Stimulated activated CD4-positive, alpha-beta T cell treated with anti-CD3 and anti-CD28 coated beads, TNF-alpha, amount 100 ng/mL, for 1 hour (primary cell): ENCODE measurements around the gene TMC5.
A peak's percentile ranks its signal among the peaks of the same experiment; 100 is the strongest.

ENCODE experiments used
- DNase-seq, 3 donors: peaks; one replicate each; pipeline ENCODE4 v3.0.0-alpha.2; 2020; ENCODE audit warnings: low read depth in 3 of 3, low spot score in 1 of 3

TMC5 gene

DNA sequence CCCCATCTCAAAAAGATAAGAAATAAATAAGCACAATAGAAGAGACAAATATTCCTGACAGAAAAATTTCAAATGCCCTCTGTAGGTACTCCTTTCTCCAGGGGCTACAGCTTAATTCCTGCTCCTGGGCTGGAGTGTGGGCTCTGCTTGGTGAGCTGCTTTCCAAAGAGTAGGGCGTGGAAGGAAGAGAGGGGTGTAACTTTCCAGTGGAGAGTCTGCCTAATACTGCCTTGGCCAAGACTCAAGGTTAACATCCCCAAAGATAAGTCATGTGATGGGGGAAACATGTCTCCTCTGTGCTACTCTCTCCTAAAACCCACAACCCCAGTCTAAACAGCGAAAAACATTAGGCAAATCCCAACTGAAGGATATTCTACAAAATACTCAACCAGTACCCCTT is 42.7 kb downstream of the TMC5 start:
- DNase-seq = no peak

DNA sequence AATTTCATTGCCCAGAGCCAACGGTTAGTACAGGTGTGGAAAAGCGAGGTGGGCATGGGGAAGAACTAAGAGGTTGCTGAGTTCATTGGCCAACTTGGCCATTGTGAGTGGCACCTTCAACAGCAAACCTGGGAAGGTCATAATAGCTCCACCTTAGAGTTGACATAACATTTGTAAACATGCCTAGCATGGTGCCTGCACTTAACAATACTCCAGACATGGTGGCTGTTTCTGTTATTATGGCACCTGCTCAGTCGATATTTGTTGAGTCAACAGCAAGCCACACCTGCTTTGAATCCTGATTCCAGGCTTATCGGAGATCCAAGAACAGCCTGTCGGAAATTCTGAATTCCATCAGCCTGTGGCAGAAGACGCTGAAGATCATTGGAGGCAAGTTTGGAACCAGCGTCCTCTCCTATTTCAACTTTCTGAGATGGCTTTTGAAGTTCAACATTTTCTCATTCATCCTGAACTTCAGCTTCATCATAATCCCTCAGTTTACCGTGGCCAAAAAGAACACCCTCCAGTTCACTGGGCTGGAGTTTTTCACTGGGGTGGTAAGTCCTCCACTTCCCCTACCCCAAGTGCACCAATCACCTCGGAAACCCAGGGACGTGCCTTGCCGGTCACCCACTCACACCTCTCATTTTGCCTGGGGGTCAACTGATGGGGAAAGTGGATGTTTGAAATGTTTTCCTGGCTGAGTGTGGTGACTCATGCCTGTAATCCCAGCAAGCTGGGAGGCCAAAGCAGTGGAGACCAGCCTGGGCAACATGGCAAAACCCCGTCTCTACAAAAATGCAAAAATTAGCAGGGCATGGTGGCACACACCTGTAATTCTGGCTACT is 46.0 kb downstream of the TMC5 start:
- no peak for DNase-seq

DNA sequence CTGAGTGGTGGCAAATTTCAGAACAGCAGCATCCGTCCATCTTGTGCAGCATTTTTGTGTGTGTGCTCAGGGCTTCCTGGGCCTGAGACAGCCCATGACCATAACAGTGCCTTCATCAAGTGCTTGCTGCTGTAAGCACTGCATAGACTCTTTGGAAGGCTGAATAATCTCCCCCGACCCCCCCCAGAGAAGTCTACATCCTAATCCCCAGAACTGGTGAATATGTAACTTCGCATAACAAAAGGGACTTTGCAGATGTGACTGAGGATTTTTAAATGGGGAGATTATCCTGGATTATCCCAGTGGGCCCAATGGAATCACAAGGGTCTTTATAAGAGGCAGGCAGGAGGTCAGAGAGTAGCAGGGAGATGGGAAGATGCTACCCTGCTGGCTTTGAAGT is 50.6 kb downstream of the TMC5 start:
- no peak for DNase-seq

DNA sequence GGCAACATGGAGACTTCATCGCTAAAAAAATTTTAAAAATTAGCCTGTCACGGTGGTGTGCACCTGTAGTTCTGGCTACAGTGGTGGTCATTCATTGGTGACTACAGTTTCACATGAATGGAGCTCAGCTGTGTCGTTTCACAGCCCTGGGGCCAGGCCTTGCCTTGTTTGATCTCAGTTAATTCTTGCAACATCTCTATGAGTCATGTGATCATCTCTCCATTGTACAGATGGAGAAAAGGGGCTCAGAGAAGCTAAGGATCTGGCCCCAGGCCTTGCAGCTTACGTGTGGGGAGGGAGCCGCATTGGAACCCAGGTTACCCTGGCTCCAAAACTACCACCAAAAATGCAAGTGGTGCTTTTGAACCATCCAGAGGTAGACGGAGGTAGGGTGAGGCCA is 54.8 kb downstream of the TMC5 start:
- DNase-seq = no peak

DNA sequence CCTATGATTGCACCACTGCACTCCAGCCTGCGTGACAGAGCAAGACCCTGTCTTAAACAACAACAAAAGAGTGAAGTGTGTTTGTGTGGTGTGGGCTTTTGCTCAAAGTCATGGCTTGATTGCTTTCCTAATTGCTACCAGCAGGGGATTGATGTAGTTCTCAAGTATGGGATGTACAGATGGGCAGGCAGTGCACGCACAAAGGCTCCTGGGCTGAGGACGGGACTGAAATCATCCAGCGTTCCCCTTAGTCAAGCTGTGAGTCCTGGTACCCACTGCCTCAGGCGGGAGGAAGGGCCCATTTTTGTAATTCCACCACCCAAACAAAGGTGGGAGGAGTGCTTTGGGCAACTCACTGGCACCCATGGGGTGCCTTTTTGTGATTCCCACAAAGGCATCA is 56.9 kb downstream of the TMC5 start:
- DNase-seq = no peak

DNA sequence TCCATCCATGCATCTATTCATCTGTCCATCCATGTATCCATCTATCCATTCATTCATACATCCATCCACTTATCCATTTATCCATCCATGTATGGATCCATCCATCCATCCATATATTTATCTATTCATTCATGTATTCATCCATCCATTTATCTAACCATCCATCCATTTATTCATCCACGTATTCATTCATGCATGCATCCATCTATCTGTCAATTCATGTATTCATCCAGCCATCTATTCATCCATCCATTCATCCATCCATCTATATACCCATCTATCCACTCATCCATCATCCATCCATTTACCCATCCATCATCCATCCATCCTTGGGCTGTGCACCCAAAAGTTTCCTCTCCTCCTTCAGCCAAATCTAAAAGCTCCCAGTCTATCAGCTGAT is 60.8 kb downstream of the TMC5 start:
- DNase-seq = no peak

DNA sequence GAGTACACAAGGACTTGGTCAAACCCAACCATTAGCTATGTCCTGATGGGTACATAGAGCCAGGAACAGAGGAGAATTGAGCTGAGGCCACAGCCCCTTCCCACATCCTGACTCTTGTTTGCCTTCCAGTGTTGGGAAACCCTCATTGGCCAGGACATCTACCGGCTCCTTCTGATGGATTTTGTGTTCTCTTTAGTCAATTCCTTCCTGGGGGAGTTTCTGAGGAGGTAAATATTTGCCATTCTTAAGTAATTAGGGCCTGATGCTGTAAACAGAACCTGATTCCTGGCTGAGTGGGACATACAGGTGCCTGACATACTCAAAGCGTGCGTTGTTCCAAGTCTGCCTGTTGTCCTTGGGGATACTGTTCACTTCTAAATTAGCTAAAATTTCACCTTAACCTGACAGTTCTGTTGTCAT is 61.6 kb downstream of the TMC5 start:
- DNase-seq = no peak

DNA sequence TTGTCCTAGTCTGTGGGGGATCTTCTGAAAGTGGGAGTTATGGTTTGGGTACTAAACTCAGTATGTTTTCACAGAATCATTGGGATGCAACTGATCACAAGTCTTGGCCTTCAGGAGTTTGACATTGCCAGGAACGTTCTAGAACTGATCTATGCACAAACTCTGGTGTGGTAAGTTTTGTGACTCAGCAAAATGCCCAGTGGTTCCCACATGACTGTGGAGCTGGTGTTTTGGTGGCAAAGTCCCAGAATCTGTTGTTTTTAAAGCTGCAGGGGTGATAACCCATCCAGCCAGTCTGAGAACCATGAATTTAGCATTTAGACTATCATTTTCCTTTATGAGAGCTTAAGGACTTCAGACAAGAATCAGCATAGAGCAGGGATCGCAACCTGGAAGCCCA is 63.6 kb downstream of the TMC5 start:
- no peak for DNase-seq

DNA sequence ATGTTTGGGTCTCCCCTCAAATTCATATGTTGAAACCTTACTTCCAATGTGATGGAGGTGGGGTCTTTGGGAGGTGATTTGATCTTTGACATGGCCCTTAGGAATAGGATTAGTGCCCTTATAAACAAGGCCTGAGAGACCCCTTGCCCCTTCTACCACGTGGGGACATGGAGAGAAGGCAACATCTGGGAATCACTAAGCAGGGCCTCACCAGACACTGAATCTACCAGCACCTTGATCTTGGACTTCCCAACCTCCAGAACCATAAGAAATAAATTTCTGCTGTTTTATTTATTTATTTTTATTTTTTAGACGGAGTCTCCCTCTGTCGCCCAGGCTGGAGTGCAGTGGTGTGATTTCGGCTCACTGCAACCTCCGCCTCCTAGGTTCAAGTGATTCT is 64.1 kb downstream of the TMC5 start:
- DNase-seq = no peak

DNA sequence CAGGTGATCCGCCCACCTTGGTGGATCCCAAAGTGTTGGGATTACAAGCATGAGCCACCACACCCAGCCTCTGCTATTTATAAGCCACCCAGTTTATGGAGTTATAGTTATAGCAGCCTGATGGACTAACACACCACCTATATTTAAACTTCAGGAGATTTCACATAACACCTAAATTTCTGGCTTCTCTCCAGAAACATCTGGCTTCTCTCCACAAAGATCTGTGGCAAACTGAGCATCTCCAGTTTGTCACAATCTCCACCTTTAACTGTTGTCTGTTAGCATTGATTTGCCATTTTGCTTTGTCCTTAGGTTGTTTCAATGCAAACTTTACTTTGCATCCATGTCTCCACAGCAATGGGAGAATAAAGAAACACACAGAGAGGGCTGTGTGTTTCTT is 64.6 kb downstream of the TMC5 start:
- no peak for DNase-seq

DNA sequence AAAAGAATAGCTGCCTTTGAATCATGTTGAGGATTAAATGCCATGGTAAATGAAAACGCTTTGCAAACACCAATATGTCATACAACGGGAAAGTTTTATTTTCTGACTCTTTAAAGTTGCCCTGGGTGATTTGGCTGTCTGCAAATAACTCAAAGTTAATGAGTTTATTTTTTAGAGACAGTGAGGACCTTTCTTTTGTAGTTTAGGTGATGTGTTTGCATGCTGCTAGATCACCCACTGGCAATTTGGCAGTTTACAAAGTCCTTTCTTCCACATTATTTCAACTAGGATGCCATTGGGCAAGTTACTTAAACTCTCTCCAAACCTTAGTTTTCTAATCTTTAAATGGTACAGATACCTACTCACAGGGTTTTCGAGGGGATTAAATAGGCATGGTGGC is 66.4 kb downstream of the TMC5 start:
- DNase-seq = no peak

DNA sequence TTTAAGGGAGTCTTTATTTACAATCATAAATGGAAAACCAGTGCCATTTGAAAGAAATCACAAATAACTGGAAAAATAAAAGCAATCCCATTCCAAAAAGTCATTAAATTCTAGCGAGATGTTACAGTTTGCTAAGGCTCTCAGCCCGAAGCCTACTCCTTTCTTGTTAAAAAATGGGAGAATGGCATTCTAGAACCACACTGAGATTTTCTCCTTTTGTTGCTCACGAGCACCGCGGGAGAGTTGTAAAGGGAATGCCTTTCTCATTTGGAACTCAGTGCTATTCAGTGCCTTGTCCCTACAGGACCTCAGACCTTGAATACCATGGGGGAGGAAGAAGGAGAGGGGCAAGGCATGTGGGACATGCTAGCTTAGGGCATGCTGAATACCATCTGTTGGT is 67.9 kb downstream of the TMC5 start:
- DNase-seq = no peak

DNA sequence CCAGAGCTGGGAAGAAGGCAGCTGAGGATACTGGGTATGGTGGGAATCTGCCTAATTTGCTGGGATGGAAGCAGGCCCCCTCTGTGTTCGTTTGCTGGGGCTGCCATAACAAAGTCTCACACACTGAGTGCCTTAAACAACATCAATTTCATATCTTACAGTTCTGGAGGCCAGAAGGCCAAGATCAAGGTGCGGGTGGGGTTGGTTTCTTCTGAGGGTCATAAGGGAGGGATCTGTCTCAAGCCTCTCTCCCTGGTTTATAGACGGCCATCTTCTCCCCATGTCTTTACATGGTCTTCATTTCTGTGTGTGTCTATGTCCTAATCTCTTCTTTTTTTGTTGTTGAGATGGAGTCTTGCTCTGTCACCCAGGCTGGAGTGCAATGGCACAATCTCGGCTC is 68.4 kb downstream of the TMC5 start:
- DNase-seq = no peak

DNA sequence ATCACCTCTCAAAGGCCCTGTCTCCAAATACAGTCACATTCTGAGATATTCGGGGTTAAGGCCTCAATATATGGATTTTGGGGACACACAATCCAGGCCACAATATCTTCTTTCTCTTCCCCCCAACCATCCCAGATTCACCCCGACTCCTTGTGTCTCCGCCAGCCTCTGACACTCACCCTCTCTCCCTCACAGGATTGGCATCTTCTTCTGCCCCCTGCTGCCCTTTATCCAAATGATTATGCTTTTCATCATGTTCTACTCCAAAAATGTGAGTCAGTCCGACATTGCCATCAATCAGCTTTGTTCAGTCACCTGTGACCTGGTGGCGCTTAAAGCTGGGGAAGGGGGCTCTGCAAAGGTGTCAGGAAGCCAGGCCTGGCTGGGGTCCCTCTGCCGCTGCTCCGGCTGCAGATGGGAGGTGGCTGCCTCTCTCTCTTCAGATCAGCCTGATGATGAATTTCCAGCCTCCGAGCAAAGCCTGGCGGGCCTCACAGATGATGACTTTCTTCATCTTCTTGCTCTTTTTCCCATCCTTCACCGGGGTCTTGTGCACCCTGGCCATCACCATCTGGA is 69.2 kb downstream of the TMC5 start:
- DNase-seq = no peak

DNA sequence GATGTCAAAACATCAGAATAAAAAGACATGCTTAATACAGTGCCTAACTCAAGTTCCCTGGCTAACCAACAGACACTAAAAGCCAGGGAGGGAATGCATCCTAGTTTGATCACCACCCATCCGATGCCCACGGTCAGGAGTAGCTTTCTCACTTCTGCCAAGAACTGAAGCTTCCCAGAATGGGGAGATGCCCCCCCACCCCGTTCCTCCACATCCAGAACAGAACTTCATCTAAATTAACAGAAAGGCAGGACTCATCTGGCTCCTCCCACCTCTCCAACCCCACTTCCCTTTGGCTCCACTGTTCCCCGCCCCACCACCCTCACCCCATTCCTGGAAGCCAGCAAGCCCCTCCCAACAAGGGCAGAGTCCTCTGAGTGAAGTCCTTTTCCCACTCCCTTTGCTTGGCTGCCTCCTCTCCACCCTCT is 70.5 kb downstream of the TMC5 start:
- DNase-seq = no peak

DNA sequence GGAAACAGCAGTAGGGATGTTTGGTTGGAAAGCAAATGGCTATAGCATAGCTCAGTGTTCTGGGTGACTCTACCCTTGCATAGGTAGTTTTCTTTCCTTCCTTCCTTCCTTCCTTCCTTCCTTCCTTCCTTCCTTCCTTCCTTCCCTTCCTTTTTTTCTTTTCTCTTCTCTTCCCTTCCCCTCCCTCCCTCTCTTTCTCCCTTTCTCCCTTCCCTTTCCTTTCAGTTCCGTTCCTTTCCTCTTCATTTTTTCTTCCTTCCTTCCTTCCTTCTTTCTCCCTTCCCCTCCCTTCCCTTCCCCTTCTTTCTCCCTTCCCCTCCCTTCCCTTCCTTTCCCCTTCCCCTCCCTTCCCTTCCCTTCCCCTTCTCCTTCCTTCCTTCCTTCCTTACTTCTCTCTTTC is 72.9 kb downstream of the TMC5 start:
- no peak for DNase-seq

DNA sequence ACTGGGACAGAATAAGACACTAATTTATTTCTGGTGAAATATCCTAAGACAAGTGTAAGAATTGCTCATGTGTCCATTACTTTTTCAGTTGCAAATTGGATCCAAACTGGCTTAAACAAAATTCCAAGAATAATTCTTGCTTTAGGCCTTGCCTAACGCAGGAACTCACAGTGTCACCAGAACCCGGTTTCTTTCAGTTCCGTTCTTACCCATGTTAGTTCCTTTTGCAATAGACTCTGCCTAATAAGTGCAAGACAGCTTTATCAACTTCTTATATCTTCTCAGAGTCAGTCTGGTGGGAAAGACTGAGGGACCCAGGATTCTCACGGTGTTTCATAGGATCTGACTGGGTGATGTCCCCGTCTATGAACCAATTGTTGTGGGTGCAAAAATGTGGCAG is 79.5 kb downstream of the TMC5 start:
- DNase-seq = no peak

DNA sequence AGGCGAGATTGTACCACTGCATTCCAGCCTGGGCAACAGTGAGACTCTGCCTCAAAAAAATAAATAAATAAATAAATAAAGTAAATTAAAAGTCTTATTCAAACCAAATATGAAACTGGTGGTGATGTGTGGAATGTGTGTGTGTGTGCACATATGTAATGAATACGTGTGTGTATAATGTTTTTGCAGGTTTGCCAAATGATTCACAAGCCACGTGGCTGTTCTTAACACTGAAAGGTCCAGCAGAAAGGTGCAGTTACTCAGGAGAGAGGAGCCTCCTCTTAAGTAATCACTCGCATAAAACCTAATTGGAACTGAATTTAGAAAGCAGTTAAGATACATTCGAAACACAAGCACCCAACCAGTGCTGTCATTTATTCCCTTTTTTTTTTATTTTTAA is 81.3 kb downstream of the TMC5 start:
- DNase-seq = no peak

DNA sequence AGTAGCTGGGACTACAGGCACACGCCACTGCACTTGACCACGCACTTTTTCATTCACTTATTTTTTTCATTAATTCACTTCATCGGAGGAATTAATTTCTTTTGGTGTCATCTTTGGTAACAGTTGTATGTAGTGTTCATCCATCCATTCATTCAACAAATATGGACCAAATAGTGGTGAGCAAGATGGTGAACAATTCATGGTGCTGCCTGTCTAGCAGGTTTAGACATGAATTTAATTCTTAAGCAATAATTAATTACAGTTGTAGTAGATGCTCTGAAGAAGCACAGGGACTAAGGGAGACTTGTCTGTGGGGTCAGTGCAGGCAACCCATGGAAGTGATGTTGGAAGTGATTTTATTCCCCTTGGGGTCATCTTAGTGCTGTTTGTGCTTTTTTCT is 81.8 kb downstream of the TMC5 start:
- DNase-seq = no peak

DNA sequence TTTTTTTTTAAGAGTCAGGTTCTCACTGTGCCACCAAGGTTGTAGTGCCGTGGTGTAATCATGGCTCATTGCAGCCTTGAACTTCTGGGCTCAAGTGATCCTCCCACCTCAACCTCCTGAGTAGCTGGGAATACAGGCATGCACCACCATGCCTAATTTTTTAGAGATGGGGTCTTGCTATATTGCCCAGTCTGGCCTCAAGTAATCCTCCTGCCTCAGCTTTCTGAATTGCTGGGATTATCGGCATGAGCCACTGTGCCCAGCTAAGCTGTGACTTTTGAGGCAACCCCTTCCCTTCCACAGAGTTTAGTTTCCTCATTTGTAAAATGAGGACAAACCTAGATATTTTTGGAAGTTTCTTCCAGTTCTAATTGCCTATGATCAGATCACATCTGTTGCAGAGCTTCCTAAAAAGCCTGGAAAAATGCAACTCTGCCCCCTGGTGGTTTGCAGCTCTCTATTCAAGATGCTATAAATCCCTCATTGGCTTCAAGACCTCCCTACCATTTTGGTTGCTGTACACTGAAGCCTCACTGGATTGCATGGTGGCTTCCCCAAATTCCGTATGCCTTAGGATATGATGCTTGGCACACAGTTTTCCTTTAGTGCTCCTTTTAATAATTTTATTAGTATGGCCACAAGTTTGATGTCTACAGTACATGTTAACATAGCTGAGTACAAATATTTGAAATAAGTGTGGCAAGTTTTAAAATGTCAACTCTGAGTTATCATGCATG is 84.9 kb downstream of the TMC5 start:
- peak; percentile 7 to 34 (median 11) for DNase-seq

DNA sequence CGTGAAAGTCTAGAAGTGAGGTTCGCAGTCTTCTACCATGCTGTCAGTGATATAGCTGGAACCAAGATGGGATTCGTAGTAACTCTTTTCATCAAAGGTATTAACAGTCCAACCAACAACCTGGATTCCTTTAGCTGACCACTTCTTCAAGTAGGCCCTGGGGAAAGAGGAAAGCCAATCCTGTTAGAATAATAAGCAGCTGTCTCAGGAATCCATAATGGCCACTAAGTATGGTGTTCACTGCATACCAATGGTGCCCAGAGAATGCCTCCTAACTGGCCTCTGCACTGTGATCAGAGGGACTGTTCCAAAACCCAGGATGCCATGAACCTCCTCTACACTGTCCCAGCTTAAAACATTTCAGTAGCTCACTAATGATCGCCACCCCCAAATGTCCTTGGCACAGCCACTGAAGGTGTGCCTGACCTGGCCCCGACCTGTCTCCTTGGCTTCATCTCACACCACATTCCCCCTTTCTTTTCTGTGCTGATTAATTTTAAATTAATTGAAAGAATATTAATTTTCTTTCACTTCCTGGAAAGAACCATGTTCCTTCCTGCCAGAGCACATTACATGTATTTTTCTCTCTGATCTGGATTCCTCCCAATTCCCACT is 85.9 kb downstream of the TMC5 start:
- no peak for DNase-seq
